NCI-H2081 treated with DMSO at 0.1 percent for 48 hours (cell line): ENCODE results near the gene TBL1XR1.
"Not testable (repeated sequence)": the region's sequence is repeated elsewhere in the genome, so short reads cannot be mapped to it uniquely, and the experiment has no call there.

Experiments
- DNase-seq: peaks from one replicate; lab custom pipeline; 2025; lab: John Stamatoyannopoulos, UW

TBL1XR1 gene

GRCh38 chr3:177208223-177208622 lies 10.9 kb upstream of the TBL1XR1 start:
- no peak for DNase-seq

GRCh38 chr3:177206936-177207335 lies 9.7 kb upstream of the TBL1XR1 start:
- DNase-seq = no peak

- DNase-seq = no peak
Observed at GRCh38 chr3:177203689-177204395, 6.6 kb upstream of the TBL1XR1 start.

- not testable (repeated sequence) for DNase-seq
Observed at GRCh38 chr3:177203016-177203415, 5.7 kb upstream of the TBL1XR1 start.

- DNase-seq = no peak
Observed at GRCh38 chr3:177201700-177202397, 4.6 kb upstream of the TBL1XR1 start.

GRCh38 chr3:177199206-177199760 lies 2.0 kb upstream of the TBL1XR1 start:
- DNase-seq = no peak

- no peak for DNase-seq
Observed at GRCh38 chr3:177197727-177198460, 612 bp upstream of the TBL1XR1 start.

- DNase-seq = no peak
Observed at GRCh38 chr3:177196456-177197040, 734 bp downstream of the TBL1XR1 start.

GRCh38 chr3:177196008-177196455 lies 1.2 kb downstream of the TBL1XR1 start:
- no peak for DNase-seq

- DNase-seq = no peak
Observed at GRCh38 chr3:177195242-177195991, 1.9 kb downstream of the TBL1XR1 start.

- DNase-seq = no peak
Observed at GRCh38 chr3:177194299-177194698, 3.0 kb downstream of the TBL1XR1 start.

GRCh38 chr3:177193688-177194268 lies 3.5 kb downstream of the TBL1XR1 start:
- DNase-seq = no peak

- DNase-seq = not testable (repeated sequence)
Observed at GRCh38 chr3:177193275-177193674, 4.0 kb downstream of the TBL1XR1 start.

- DNase-seq = no peak
Observed at GRCh38 chr3:177190756-177191681, 6.3 kb downstream of the TBL1XR1 start.

- DNase-seq = not testable (repeated sequence)
Observed at GRCh38 chr3:177190184-177190583, 7.1 kb downstream of the TBL1XR1 start.

- not testable (repeated sequence) for DNase-seq
Observed at GRCh38 chr3:177188325-177188724, 9.0 kb downstream of the TBL1XR1 start.

GRCh38 chr3:177186306-177186705 lies 11.0 kb downstream of the TBL1XR1 start:
- no peak for DNase-seq

GRCh38 chr3:177185035-177185574 lies 12.2 kb downstream of the TBL1XR1 start:
- no peak for DNase-seq

- DNase-seq = not testable (repeated sequence)
Observed at GRCh38 chr3:177184602-177185001, 12.7 kb downstream of the TBL1XR1 start.

GRCh38 chr3:177182352-177182751 lies 14.9 kb downstream of the TBL1XR1 start:
- DNase-seq = no peak
